T-helper 2 cell treated with Interferon-gamma antibody and Interleukin-4, amounts not matched to agents 5 μg/mL and 100 μg/mL, for 36 hours (primary cell): ENCODE measurements around the gene ASCL5.

Experiments
- DNase-seq: peaks from one replicate; pipeline ENCODE4 v3.0.0; 2021; ENCODE audit warnings: low spot score
- H3K27ac Mint-ChIP-seq: one replicate; pipeline ENCODE4 v1.8.0; 2021; ENCODE audit warnings: mild to moderate bottlenecking, mixed read lengths
- H3K27me3 Mint-ChIP-seq: one replicate; pipeline ENCODE4 v1.8.0; 2021; ENCODE audit warnings: low read depth, mixed read lengths
- H3K36me3 Mint-ChIP-seq: one replicate; pipeline ENCODE4 v1.8.0; 2021; ENCODE audit warnings: low read depth, mixed read lengths
- H3K4me1 Mint-ChIP-seq: one replicate; pipeline ENCODE4 v1.8.0; 2021; ENCODE audit warnings: low read depth, mixed read lengths
- H3K4me3 Mint-ChIP-seq: one replicate; pipeline ENCODE4 v1.8.0; 2022; ENCODE audit warnings: mild to moderate bottlenecking, moderate library complexity, mixed read lengths
- H3K9me3 Mint-ChIP-seq: one replicate; pipeline ENCODE4 v1.8.0; 2021; ENCODE audit warnings: mixed read lengths

Gene ASCL5

DNA sequence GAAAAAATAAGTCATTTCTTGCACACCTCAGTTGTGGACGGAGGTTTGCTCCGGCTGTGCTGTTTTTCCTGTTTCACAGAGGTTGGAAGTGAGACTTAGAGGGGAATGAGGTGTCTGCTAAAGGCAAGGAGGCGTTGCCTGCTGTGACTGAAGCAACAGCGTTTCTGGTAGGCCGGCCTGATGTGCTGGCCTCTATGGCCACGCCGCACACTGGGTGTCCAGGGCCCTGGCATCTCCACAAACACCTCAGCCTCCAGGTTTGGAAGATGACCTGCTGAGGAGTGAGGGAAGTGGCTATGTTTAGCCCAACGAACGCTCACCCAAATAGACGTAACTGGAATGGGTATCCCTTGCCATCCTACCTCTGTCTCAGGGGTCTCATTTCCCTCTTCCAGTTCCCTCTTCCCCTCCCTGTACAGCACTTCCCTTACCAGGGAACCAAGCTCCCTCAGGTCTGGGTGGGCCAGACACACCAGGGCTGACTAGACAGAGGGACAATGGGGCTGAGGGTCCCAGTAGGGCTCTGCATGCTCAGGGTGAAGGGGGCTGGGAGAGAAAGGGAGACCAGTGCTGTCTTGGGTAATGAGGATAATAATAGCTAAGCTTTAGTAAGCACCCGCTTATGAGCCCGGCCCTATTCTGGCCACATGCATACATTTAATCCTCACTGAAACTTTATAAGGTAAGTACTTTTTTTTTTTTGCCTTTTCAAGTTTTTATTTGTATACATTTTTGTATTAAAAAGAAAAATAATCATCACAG lies 26.6 kb downstream of the ASCL5 start:
- no peak overlapping the region for H3K27ac Mint-ChIP-seq
- peaks cover 5% of the 10 kb centered on the region for H3K27me3 Mint-ChIP-seq
- H3K36me3 Mint-ChIP-seq = no peaks in the 10 kb centered on the region
- H3K4me1 Mint-ChIP-seq = no peaks in the 10 kb centered on the region
- DNase-seq = no peak
- H3K9me3 Mint-ChIP-seq = no peaks in the 10 kb centered on the region
- no peak overlapping the region for H3K4me3 Mint-ChIP-seq

DNA sequence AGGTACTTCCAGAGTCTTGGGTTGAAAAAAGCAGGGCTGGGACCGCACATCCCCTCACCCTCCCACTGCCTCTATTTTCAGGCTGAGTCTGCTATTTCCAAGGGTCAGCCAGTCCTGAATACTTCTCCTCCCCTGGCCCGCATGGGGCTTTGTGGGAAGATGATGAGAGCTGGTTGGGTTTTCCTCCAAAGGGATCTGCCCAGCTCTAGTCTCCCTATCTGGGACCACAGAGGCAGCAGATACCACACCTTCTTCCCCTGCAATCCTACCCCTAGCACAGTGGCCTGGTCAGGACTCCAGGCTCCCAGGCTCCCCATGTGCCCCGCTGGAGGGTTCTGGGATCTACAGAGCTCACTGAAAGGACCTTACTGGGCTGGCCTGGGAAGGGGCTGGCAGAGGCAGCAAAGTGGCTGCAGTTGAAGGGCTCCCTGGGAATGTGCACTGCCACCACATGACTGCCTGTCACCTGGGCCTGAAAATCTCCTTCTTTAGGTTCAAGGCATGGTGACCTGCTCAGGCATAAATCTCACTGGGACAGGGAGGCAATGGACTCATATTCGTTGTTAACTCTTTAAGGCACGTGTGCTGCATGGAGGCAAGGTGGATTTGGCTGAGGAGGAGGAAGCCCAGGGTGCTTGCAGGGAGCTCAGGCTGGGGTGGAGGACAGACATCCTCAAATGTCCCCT lies 27.8 kb downstream of the ASCL5 start:
- DNase-seq = no peak
- Mint-ChIP-seq H3K4me1 (no peaks in the 10 kb centered on the region), H3K9me3 (no peaks in the 10 kb centered on the region), H3K4me3 (no peak overlapping the region), H3K27ac (no peak overlapping the region), H3K36me3 (no peaks in the 10 kb centered on the region), H3K27me3 (peaks cover 5% of the 10 kb centered on the region)

DNA sequence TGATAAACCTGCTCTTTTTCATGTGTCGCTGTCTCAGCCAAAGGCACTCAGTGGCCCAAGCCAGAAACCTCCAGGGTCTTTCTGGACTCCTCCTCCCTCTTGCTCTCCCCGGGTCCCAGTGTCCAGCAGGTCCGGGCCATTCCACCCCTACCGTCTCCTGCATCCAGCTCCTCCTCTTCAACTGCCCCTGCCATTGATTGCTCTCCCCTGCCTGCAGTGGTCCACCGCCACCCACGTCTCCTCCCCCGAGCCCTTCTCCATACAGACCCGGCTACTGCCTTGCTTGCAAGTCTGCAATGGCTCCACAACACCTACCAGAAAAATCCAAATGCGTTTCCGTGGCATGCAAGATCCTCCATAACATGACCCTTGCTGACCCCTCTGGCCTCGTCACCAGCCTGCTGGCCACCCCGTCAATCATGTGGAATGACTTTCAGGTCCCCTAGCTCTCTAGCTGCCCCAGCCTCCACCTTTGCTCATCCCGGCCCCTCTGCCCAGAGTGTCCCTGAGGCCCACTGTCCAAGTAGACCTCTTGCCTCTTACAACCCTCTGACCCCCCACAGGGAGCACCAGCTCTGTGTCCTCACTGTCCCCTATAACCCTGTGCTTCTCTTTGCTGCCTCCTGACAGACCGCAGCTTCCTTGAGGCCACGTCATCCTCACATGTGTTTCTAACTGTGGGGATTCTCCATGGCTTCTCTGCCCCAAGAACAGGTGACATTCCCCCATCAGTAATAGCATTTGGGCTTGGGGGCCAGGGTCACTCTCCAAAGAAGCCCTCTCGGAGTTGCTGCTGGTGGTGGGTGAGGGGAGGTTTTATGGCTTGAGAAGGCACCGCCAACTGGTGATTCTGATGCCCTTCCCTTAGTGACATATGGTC lies 29.8 kb downstream of the ASCL5 start:
- Mint-ChIP-seq H3K27me3 (peaks cover 5% of the 10 kb centered on the region), H3K36me3 (no peaks in the 10 kb centered on the region), H3K27ac (no peak overlapping the region), H3K9me3 (no peaks in the 10 kb centered on the region), H3K4me3 (no peak overlapping the region), H3K4me1 (no peaks in the 10 kb centered on the region)
- no peak for DNase-seq

DNA sequence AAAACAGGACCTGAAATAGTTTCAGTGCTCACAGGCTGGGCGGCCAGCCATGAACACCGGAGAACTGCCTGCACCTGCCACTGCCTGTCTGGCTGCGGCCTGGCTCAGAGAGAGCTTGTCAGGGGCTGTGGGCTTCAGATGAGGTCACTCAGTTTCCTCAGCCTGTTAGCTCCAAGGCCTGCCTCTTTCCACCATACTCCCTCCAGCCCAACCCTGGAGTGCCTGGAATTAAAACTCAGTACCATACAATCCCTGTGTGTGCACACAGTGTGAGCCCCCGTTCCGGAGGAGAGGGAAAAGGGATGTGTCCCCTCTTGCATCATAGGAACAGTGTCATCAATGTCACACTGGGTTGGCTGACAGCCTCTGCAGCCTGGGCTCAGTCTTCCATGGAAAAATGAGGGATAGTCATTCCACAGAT lies 30.9 kb downstream of the ASCL5 start:
- no peak overlapping the region for H3K27ac Mint-ChIP-seq
- DNase-seq = no peak
- H3K27me3 Mint-ChIP-seq = peaks cover 5% of the 10 kb centered on the region
- H3K4me3 Mint-ChIP-seq = no peak overlapping the region
- no peaks in the 10 kb centered on the region for H3K9me3 Mint-ChIP-seq
- no peaks in the 10 kb centered on the region for H3K4me1 Mint-ChIP-seq
- no peaks in the 10 kb centered on the region for H3K36me3 Mint-ChIP-seq

DNA sequence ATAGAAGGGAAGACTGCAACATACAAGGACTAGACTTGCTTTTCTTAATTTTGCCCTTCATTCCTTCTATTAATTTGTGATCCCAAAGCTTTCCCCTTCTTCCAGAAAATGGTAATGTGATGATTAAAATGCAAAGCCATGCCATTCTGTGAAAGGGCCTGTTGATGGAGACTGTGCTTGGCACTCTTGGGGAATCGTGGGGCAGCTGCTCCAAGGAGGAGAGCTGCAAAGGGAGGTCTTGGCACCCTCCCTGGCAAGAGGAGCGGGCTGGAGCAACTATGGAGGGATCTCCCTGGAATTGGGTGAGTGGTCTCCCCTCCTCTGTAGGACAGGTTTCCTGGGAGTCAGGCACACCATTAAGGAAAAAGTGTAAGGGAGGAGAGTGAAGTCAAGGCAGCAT lies 31.4 kb downstream of the ASCL5 start:
- H3K9me3 Mint-ChIP-seq = no peaks in the 10 kb centered on the region
- H3K4me3 Mint-ChIP-seq = no peak overlapping the region
- H3K36me3 Mint-ChIP-seq = no peaks in the 10 kb centered on the region
- peaks cover 5% of the 10 kb centered on the region for H3K27me3 Mint-ChIP-seq
- no peaks in the 10 kb centered on the region for H3K4me1 Mint-ChIP-seq
- no peak overlapping the region for H3K27ac Mint-ChIP-seq
- no peak for DNase-seq

DNA sequence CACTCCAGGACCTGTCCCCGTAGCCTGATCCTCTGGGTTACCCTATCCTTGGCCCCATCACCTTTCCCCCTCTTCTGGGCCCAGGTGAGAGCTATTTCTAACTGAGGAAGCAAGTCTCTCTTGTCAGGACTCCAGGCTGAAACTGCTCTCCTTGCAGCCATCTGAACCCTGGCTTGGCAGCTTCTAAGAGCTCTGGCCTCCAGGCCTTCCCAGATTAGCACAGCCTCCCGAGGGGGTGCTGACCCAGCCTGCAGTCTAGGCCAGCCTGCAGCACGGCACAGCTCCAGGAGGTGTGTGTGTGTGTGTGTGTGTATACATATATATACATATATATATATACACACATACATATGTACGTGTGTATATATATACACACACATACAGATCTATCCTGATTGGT lies 32.2 kb downstream of the ASCL5 start:
- Mint-ChIP-seq H3K9me3 (no peaks in the 10 kb centered on the region), H3K36me3 (no peaks in the 10 kb centered on the region), H3K27ac (no peak overlapping the region), H3K4me1 (no peaks in the 10 kb centered on the region), H3K4me3 (no peak overlapping the region), H3K27me3 (peaks cover 5% of the 10 kb centered on the region)
- no peak for DNase-seq

DNA sequence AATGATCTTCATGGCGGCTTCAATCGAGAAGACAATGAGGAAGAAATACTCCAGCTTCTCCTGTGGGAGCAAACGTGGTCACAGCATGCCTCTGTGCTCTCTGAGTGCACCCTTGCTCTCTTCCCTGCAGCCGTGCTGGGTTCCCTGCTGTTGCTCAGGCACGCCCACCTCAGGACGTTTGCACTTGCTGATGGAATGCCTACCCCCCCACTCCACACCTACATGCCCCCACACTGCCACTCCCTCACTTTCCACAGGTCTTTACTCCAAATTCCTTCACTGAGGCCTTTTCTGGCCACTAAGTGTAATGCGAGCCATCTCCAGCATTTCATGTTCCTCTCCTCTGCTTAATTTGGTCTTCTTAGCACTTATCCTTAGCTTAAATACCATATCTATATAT lies 33.0 kb downstream of the ASCL5 start:
- no peak overlapping the region for H3K4me3 Mint-ChIP-seq
- no peaks in the 10 kb centered on the region for H3K9me3 Mint-ChIP-seq
- no peaks in the 10 kb centered on the region for H3K36me3 Mint-ChIP-seq
- no peak overlapping the region for H3K27ac Mint-ChIP-seq
- no peak for DNase-seq
- H3K4me1 Mint-ChIP-seq = no peaks in the 10 kb centered on the region
- H3K27me3 Mint-ChIP-seq = peaks cover 5% of the 10 kb centered on the region

DNA sequence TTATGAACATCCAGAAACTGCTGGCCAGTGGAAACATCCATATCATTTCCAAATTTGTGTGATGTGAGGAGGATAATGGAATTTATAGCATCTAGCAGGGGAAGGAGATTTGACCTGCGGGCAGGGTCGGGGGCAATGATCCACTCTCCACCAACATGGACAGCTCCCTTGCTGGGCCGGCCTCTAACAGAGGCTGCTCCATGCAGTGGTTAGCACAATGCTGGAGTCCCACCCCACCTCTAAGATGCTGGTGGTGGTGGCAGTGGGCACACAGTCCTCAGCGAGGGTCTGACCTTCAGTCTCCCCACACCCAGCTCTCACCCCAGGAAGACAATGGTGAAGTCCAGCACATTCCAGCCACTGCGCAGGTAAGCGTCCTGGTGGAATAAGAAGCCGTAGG lies 33.4 kb downstream of the ASCL5 start:
- no peak overlapping the region for H3K27ac Mint-ChIP-seq

DNA sequence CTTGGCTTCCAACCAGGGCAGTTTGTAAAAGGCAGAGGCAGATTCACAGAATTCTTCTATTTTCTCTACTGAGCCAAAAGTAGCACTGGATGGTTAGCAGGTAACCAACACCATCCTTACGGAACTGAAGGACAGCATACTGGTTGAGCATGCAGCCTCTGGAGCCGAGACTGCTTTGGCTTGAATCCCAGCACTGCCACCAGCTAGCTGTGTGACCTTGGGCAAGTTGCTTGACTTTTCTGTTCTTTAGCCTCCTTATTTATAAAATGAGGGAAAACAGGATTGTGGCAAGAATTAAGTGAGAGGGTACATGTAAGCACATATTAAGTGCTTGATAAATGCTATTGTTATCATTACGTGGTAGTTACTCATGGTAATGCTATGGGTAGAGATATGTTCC lies 34.2 kb downstream of the ASCL5 start:
- Mint-ChIP-seq H3K4me3 (no peak overlapping the region), H3K27ac (no peak overlapping the region), H3K4me1 (no peaks in the 10 kb centered on the region), H3K9me3 (no peaks in the 10 kb centered on the region), H3K36me3 (no peaks in the 10 kb centered on the region), H3K27me3 (peaks cover 5% of the 10 kb centered on the region)
- DNase-seq = no peak

More for the DNA sequence above, 33.4 kb downstream of the ASCL5 start:
- H3K4me3 Mint-ChIP-seq = no peak overlapping the region
- peaks cover 5% of the 10 kb centered on the region for H3K27me3 Mint-ChIP-seq
- no peaks in the 10 kb centered on the region for H3K36me3 Mint-ChIP-seq
- no peaks in the 10 kb centered on the region for H3K9me3 Mint-ChIP-seq
- H3K4me1 Mint-ChIP-seq = no peaks in the 10 kb centered on the region
- DNase-seq = no peak

DNA sequence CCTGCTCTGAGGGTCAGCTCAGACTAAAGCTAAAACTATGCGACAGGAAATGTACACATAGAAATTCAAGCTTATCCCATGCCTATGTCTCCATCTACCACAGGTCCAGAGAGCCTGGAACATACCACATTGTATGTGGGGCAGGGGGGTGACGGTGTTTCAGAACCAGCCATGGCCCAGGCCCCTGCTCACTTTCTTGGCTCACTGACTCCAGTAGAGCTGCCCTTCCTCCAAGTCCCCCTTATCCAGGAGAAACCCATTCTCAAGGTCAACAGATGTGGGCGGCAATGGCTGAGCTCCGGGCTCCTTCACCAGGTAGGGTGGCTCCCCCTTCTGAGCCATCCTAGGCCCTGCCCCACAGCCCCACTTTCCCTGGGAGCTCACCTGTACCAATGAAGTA lies 35.7 kb downstream of the ASCL5 start:
- DNase-seq = no peak
- H3K27ac Mint-ChIP-seq = no peak overlapping the region

DNA sequence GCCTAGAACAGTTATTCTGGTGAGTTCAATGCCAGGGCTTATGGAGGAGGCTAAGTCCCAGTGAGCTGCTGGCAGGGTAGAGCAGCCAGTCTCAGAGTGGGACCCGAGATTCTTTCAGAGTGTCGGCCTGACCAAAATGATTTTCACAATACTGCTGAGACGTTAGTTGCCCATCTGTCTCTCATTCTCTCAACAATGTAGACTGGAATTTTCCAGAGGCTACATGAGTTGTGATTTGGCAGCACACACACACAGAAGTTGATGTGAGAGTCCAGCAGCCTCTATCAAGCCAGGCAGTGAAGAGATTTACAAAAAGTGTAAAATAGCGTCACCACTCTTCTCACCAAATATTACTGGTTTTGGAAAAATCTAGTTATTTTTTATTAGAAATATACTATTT lies 36.4 kb downstream of the ASCL5 start:
- Mint-ChIP-seq H3K4me1 (no peaks in the 10 kb centered on the region), H3K36me3 (no peaks in the 10 kb centered on the region), H3K27me3 (peaks cover 2% of the 10 kb centered on the region), H3K4me3 (no peak overlapping the region), H3K9me3 (no peaks in the 10 kb centered on the region), H3K27ac (no peak overlapping the region)
- DNase-seq = no peak

More for the DNA sequence above, 35.7 kb downstream of the ASCL5 start:
- no peaks in the 10 kb centered on the region for H3K4me1 Mint-ChIP-seq
- no peak overlapping the region for H3K4me3 Mint-ChIP-seq
- peaks cover under 1% of the 10 kb centered on the region for H3K27me3 Mint-ChIP-seq
- no peaks in the 10 kb centered on the region for H3K9me3 Mint-ChIP-seq
- H3K36me3 Mint-ChIP-seq = no peaks in the 10 kb centered on the region

DNA sequence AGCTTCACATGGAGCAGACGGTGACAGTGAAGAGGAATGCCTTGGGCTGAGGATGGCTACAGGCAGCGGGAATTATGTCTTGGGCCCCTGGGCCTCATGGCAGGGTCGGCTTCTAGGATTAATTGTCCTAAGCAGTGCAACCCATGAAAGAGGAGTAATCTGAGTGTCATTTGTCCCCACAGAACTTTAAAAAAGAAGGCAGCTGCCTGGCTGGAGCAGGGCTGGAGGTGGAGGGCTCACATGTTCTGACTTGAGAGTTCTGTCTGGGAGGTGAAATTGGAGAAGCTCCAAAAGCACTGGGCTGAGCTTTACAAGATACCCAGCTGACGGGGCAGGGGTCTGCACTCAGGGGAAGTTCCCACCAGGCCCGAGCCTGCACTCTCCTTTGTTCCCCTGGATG lies 37.4 kb downstream of the ASCL5 start:
- H3K4me3 Mint-ChIP-seq = no peak overlapping the region
- H3K27ac Mint-ChIP-seq = no peak overlapping the region
- no peak for DNase-seq
- no peaks in the 10 kb centered on the region for H3K9me3 Mint-ChIP-seq
- H3K4me1 Mint-ChIP-seq = no peaks in the 10 kb centered on the region
- no peaks in the 10 kb centered on the region for H3K36me3 Mint-ChIP-seq
- H3K27me3 Mint-ChIP-seq = peaks cover 4% of the 10 kb centered on the region

DNA sequence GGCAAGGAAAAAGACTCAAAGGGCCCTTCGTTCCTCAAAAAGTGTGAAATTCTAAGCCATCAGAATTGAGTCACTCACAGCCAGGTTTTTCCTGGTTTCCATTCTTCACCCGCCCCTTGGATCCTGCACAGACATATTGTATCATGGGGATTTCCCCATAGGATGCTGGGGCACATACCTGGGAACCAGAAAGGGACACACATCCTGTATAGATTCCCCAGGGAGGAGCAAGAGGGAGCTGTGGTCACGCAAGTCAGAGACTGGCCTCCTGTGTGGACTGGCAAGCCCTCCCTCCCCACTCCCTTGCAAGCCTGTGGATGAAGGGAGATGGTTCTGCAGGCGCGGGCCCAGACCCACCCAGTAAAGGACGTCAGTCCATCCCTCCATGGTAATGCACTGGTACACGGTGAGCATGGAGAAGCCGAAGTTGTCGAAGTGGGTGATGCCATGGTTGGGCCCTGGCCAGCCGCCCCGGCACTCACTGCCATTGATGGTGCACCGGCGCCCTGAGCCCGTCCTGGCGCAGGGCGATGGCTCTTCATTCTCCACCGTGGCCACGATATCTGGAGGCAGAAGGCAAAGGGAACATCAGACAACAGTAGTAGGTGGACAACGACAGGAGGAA lies 38.0 kb downstream of the ASCL5 start:
- no peak overlapping the region for H3K4me3 Mint-ChIP-seq
- H3K9me3 Mint-ChIP-seq = no peaks in the 10 kb centered on the region
- no peaks in the 10 kb centered on the region for H3K36me3 Mint-ChIP-seq
- H3K4me1 Mint-ChIP-seq = no peaks in the 10 kb centered on the region
- H3K27ac Mint-ChIP-seq = no peak overlapping the region
- no peak for DNase-seq
- peaks cover 8% of the 10 kb centered on the region for H3K27me3 Mint-ChIP-seq

DNA sequence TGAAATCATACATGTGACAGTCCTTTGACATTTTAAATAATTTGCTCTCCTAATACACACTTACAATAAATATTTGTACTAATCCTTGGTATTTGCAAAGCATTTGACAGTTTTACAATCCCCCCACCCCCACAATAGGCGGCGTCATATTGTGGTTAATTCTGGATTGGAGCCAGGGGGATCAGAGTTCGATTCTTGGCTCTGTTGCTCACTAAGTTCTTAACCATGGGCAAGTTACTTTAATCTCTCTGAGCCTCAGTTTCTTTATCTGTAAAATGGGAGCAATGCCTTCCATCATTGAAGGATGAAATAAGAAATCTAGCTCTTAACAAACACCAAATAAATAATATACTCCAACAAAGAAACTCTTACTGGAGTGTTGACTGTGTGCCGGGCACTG lies 38.6 kb downstream of the ASCL5 start:
- Mint-ChIP-seq H3K4me1 (no peaks in the 10 kb centered on the region), H3K4me3 (no peak overlapping the region), H3K9me3 (no peaks in the 10 kb centered on the region), H3K27me3 (peaks cover 11% of the 10 kb centered on the region), H3K36me3 (no peaks in the 10 kb centered on the region), H3K27ac (no peak overlapping the region)
- no peak for DNase-seq
